Keratinocyte (primary cell): ENCODE results near the gene JAK1. TPM values are rescaled to one million over a fixed set of nuclear protein-coding genes. Genes with fewer than 3 reads are reported as not detected.

Experiments
- DNase-seq: peaks from one replicate; pipeline ENCODE4 v3.0.0-alpha.2; 2011; ENCODE audit warnings: low read depth, missing footprints, low spot score
- FAIRE-seq: peaks from 2 replicates; lab custom pipeline; 2011; peaks lifted over from hg19 to GRCh38; lab: Jason Lieb, UNC
- H2AFZ ChIP-seq: 2 replicates; pipeline ENCODE4 v1.6.0; 2012; ENCODE audit warnings: low read length, control low read depth, inconsistent platforms; ENCODE audit not compliant: control insufficient read depth
- H3K27ac ChIP-seq: 2 replicates; pipeline ENCODE4 v1.5.1; 2011; ENCODE audit warnings: low read length; ENCODE audit not compliant: control insufficient read depth, insufficient read depth
- H3K27me3 ChIP-seq: 3 replicates; pipeline ENCODE4 v1.6.0; 2011; ENCODE audit warnings: low read length; ENCODE audit not compliant: control insufficient read depth, insufficient read depth; ENCODE audit errors: extremely low read depth
- H3K36me3 ChIP-seq, 2 experiments: 2 replicates in 1 of 2; 3 replicates in 1 of 2; pipeline ENCODE4 v1.5.1; 2011; ENCODE audit warnings: low read length in 2 of 2, mild to moderate bottlenecking in 1 of 2; ENCODE audit not compliant: control insufficient read depth in 2 of 2, insufficient read depth in 2 of 2; ENCODE audit errors: extremely low read depth in 1 of 2
- H3K4me1 ChIP-seq: 3 replicates; pipeline ENCODE4 v1.5.1; 2011; ENCODE audit warnings: low read length; ENCODE audit not compliant: control insufficient read depth, insufficient read depth; ENCODE audit errors: extremely low read depth
- H3K4me2 ChIP-seq: 3 replicates; pipeline ENCODE4 v1.6.0; 2011; ENCODE audit warnings: low read depth, low read length; ENCODE audit not compliant: control insufficient read depth, insufficient read depth; ENCODE audit errors: extremely low read depth
- H3K4me3 ChIP-seq, 3 experiments: fragments of 200-600 bp in 1 of 3; sonication (generic) in 1 of 3; 2 replicates in 2 of 3; 3 replicates in 1 of 3; pipeline ENCODE4 v1.5.1; 2011 to 2016; ENCODE audit warnings: low read length in 3 of 3, mild to moderate bottlenecking in 3 of 3, control low read depth in 2 of 3, inconsistent platforms in 1 of 3, low read depth in 1 of 3, mixed read lengths in 1 of 3, mixed run types in 1 of 3, moderate library complexity in 1 of 3; ENCODE audit not compliant: control insufficient read depth in 2 of 3, insufficient read depth in 2 of 3; ENCODE audit errors: extremely low read depth in 1 of 3
- H3K79me2 ChIP-seq: 2 replicates; pipeline ENCODE4 v1.6.0; 2012; ENCODE audit warnings: low read length; ENCODE audit not compliant: control insufficient read depth, insufficient read depth
- H3K9ac ChIP-seq: 3 replicates; pipeline ENCODE4 v1.6.0; 2011; ENCODE audit warnings: low read length; ENCODE audit not compliant: control insufficient read depth, insufficient read depth; ENCODE audit errors: extremely low read depth
- H3K9me1 ChIP-seq: 3 replicates; pipeline ENCODE4 v1.6.0; 2011; ENCODE audit warnings: low read length; ENCODE audit not compliant: control insufficient read depth, insufficient read depth; ENCODE audit errors: extremely low read depth
- H3K9me3 ChIP-seq: 2 replicates; pipeline ENCODE4 v1.5.1; 2012; ENCODE audit warnings: low read depth, low read length; ENCODE audit not compliant: control insufficient read depth
- H4K20me1 ChIP-seq: 3 replicates; pipeline ENCODE4 v1.6.0; 2011; ENCODE audit warnings: low read length; ENCODE audit not compliant: control insufficient read depth, insufficient read depth; ENCODE audit errors: extremely low read depth
- CTCF ChIP-seq, 3 experiments: IDR thresholded peaks in 1 of 3; conservative IDR thresholded peaks in 1 of 3; optimal IDR thresholded peaks in 1 of 3; 2 replicates in 2 of 3; 3 replicates in 1 of 3; pipeline versions ENCODE3 to v1.5.1; 2011; ENCODE audit warnings: low read length in 3 of 3, mild to moderate bottlenecking in 3 of 3, moderate library complexity in 2 of 3, control low read depth in 1 of 3, inconsistent platforms in 1 of 3; ENCODE audit not compliant: insufficient read depth in 2 of 3; ENCODE audit errors: extremely low read depth in 1 of 3
- EZH2 ChIP-seq: IDR thresholded peaks from one replicate; pipeline ENCODE4 v1.6.1; 2012; ENCODE audit warnings: inconsistent platforms, mild to moderate bottlenecking, low read length, moderate library complexity
- dilution Hi-C: fragments of 300-500 bp; cut with MboI; formaldehyde crosslinking; loops from one replicate; pipeline ENCODE4 v1.7.0; 2020; ENCODE audit warnings: low sequenced_read_pairs; ENCODE audit not compliant: extremely low pct_ligation_motif_present
- polyA plus RNA-seq, 5 experiments: library from polyadenylated mRNA; depleted of rRNA in 3 of 5; stranded (reverse) in 3 of 5; stranded (forward) in 1 of 5; unstranded in 1 of 5; fragments of >200 nt; gene quantifications; 1 replicate in 1 of 5; 2 replicates in 3 of 5; 3 replicates in 1 of 5; pipeline versions ENCODE4 v1.2.1 to v1.2.3, GENCODE V29; 2011 to 2012; ENCODE audit warnings: missing spikeins in 2 of 5, low read depth in 1 of 5, low replicate concordance in 1 of 5

JAK1 gene
- polyA plus RNA-seq, 1 donor (not counting 4 experiments of a cell fraction or from before 2014, with no cell fraction given): 50.9 TPM

- DNase-seq (no peak), FAIRE-seq (no peak)
- H3K9me1 ChIP-seq: peaks cover 4% of the 10 kb centered on the region
- no peak overlapping the region for H3K4me3 ChIP-seq
- H3K36me3 ChIP-seq: no peaks in the 10 kb centered on the region
- no peak for TF ChIP-seq CTCF (optimal IDR thresholded peaks at IDR 0.05 in 1 of 3, IDR thresholded peaks at IDR 0.05 in 1 of 3, conservative IDR thresholded peaks at IDR 0.05 in 1 of 3; ENCODE audit: extremely low read depth in 1 of 3, insufficient read depth in 2 of 3, low read length in 3 of 3)
- no peak for TF ChIP-seq EZH2
- H3K9me3 ChIP-seq: no peaks in the 10 kb centered on the region
- peaks cover 25% of the 10 kb centered on the region for H3K4me1 ChIP-seq
- H3K27ac ChIP-seq: no peak overlapping the region
- dilution Hi-C loops: no loop called here
- peaks cover 46% of the 10 kb centered on the region for H3K79me2 ChIP-seq
- no peaks in the 10 kb centered on the region for H3K27me3 ChIP-seq
- no peak overlapping the region for H2AFZ ChIP-seq
- no peak overlapping the region for H3K9ac ChIP-seq
- no peak overlapping the region for H3K4me2 ChIP-seq
- H4K20me1 ChIP-seq: peaks cover 10% of the 10 kb centered on the region
These were observed 69.8 kb downstream of the JAK1 start for GRCh38 chr1:64896551-64896950.

- Histone ChIP-seq H3K4me2 (no peak overlapping the region), H3K27ac (no peak overlapping the region)
These were observed 70.8 kb downstream of the JAK1 start for GRCh38 chr1:64895500-64895899.

More at GRCh38 chr1:64895500-64895899, 70.8 kb downstream of the JAK1 start:
- H3K4me1 ChIP-seq: peaks cover 19% of the 10 kb centered on the region
- peaks cover 4% of the 10 kb centered on the region for H3K9me1 ChIP-seq
- no peaks in the 10 kb centered on the region for H3K9me3 ChIP-seq
- no peaks in the 10 kb centered on the region for H3K36me3 ChIP-seq
- peaks cover 12% of the 10 kb centered on the region for H4K20me1 ChIP-seq
- no peak overlapping the region for H3K4me3 ChIP-seq
- H3K79me2 ChIP-seq: peaks cover 47% of the 10 kb centered on the region
- dilution Hi-C loops: no loop called here
- no peak overlapping the region for H2AFZ ChIP-seq
- no peak overlapping the region for H3K9ac ChIP-seq
- FAIRE-seq (no peak), DNase-seq (no peak)
- no peaks in the 10 kb centered on the region for H3K27me3 ChIP-seq
- TF ChIP-seq EZH2: no peak
- no peak for TF ChIP-seq CTCF (optimal IDR thresholded peaks at IDR 0.05 in 1 of 3, IDR thresholded peaks at IDR 0.05 in 1 of 3, conservative IDR thresholded peaks at IDR 0.05 in 1 of 3; ENCODE audit: extremely low read depth in 1 of 3, insufficient read depth in 2 of 3, low read length in 3 of 3)
